Esophagus muscularis mucosa (tissue), 4 donors: ENCODE results near the gene PLEKHG4B. TPM values are rescaled to one million over a fixed set of nuclear protein-coding genes. Genes with fewer than 3 reads are reported as not detected.
"Not testable (repeated sequence)": the region's sequence is repeated elsewhere in the genome, so short reads cannot be mapped to it uniquely, and the experiment has no call there.

Experiments used
- DNase-seq: peaks from one replicate; pipeline ENCODE4 v3.0.0-alpha.2; 2017; ENCODE audit errors: extremely low spot score
- H3K27ac ChIP-seq, 4 donors: fragments of 200-600 bp; sonication (generic); replicated peaks in 1 of 4; 1 replicate in 3 of 4; 2 replicates in 1 of 4; pipeline ENCODE4 v1.5.1; 2016 to 2019; ENCODE audit warnings: mild to moderate bottlenecking in 1 of 4
- H3K27me3 ChIP-seq, 4 donors: fragments of 200-600 bp; sonication (generic); one replicate each; pipeline versions ENCODE4 v1.5.1 to v1.6.0; 2016 to 2019
- H3K36me3 ChIP-seq, 4 donors: fragments of 200-600 bp; sonication (generic); one replicate each; pipeline ENCODE4 v1.5.1; 2016 to 2019
- H3K4me1 ChIP-seq, 4 donors: fragments of 200-600 bp; sonication (generic); one replicate each; pipeline ENCODE4 v1.5.1; 2016 to 2019
- H3K4me3 ChIP-seq, 4 donors: fragments of 200-600 bp; sonication (generic); 1 replicate in 2 of 4; 2 replicates in 2 of 4; pipeline ENCODE4 v1.5.1; 2016 to 2019; ENCODE audit warnings: mild to moderate bottlenecking in 4 of 4, moderate library complexity in 1 of 4
- H3K9me3 ChIP-seq, 4 donors: fragments of 200-600 bp; sonication (generic); 1 replicate in 3 of 4; 2 replicates in 1 of 4; pipeline ENCODE4 v1.5.1; 2016 to 2019
- CTCF ChIP-seq, 3 experiments: fragments of 200-600 bp in 2 of 3; fragments of 450-650 bp in 1 of 3; sonication (generic) in 2 of 3; IDR thresholded peaks; one replicate each; pipeline ENCODE4 v1.5.1; 2017 to 2019; ENCODE audit warnings: antibody characterized with exemption in 3 of 3, mild to moderate bottlenecking in 2 of 3, moderate library complexity in 1 of 3
- EP300 ChIP-seq: sonication (generic); formaldehyde crosslinking; IDR thresholded peaks from one replicate; pipeline ENCODE4 v1.6.1; 2017; ENCODE audit warnings: antibody characterized with exemption
- POLR2A ChIP-seq: fragments of 450-650 bp; IDR thresholded peaks from one replicate; pipeline ENCODE4 v1.6.1; 2017; ENCODE audit warnings: antibody characterized with exemption, moderate library complexity, mild to moderate bottlenecking, low read depth
- POLR2AphosphoS5 ChIP-seq, 2 donors: sonication (generic); formaldehyde crosslinking; IDR thresholded peaks; one replicate each; pipeline ENCODE4 v1.6.1; 2017; ENCODE audit warnings: antibody characterized with exemption in 2 of 2
- WGBS: methylation state at CpG from one replicate; pipeline ENCODE4 v1.1.5; 2018; 5-methylcytosine and 5-hydroxymethylcytosine counted together
- intact Hi-C: fragments of 100-400 bp; cut with DNase I; formaldehyde crosslinking; loops from one replicate; pipeline ENCODE4 v1.15.1; 2023
- total RNA-seq, 4 donors: library from RNA; depleted of rRNA; stranded (reverse); fragments of >200 nt; gene quantifications; one replicate each; pipeline versions ENCODE4 v1.1.0 to v1.2.1, GENCODE V29; 2016

Gene PLEKHG4B
- total RNA-seq, 4 donors from 2014 or later: under 0.01 to 0.46 TPM; not detected in 2

DNA sequence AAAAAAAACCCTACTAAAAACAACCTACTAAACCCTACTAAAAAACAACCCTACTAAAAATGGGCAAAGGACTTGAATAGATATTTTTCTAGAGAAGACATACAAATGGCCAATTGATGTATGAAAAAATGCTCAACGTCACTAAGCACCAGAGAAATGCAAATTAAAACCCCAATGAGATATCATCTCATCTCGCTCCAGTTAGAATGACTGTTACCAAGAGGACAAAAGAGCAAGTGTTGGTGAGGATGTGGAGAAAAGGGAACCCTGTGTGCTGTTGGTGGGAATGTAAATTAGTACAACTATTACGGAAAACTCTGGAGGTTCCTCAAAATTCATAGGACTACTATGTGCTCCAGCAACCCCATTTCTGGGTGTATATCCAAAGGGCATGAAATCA lies 136.9 kb downstream of the PLEKHG4B start:
- intact Hi-C loops: no loop called here
- 88% methylated on average over 3 of the region's 3 CpGs for WGBS
- Histone ChIP-seq H3K4me3 (no peak overlapping the region), H3K4me1 (peaks cover 0 to 6% (median under 1%) of the 10 kb centered on the region in 4 donors), H3K36me3 (peaks cover 83 to 100% (median 99%) of the 10 kb centered on the region in 4 donors), H3K9me3 (no peaks in the 10 kb centered on the region), H3K27ac (no peak overlapping the region), H3K27me3 (no peaks in the 10 kb centered on the region)
- DNase-seq: no peak
- TF ChIP-seq POLR2AphosphoS5 (IDR thresholded peaks at IDR 0.05) (no peak), CTCF (IDR thresholded peaks at IDR 0.05) (no peak), POLR2A (no peak), EP300 (no peak)

GRCh38 chr5:230711-231110 lies 138.7 kb downstream of the PLEKHG4B start:
- peaks cover 80 to 100% (median 97%) of the 10 kb centered on the region in 4 donors for H3K36me3 ChIP-seq
- no peaks in the 10 kb centered on the region for H3K4me1 ChIP-seq
- intact Hi-C loops: no loop called here
- no peaks in the 10 kb centered on the region for H3K9me3 ChIP-seq
- DNase-seq: no peak
- no peak overlapping the region for H3K27ac ChIP-seq
- 95% methylated on average over 14 of the region's 14 CpGs for WGBS
- H3K4me3 ChIP-seq: no peak overlapping the region
- H3K27me3 ChIP-seq: no peaks in the 10 kb centered on the region
- TF ChIP-seq POLR2A (no peak), POLR2AphosphoS5 (IDR thresholded peaks at IDR 0.05) (no peak), CTCF (IDR thresholded peaks at IDR 0.05) (no peak), EP300 (no peak)

- Histone ChIP-seq H3K9me3 (no peaks in the 10 kb centered on the region), H3K27me3 (no peaks in the 10 kb centered on the region), H3K4me1 (no peaks in the 10 kb centered on the region), H3K27ac (no peak overlapping the region), H3K4me3 (no peak overlapping the region), H3K36me3 (peaks cover 74 to 100% (median 97%) of the 10 kb centered on the region in 4 donors)
- intact Hi-C loops: no loop called here
- WGBS: 89% methylated on average over 13 of the region's 13 CpGs
- TF ChIP-seq CTCF (IDR thresholded peaks at IDR 0.05) (no peak), POLR2A (no peak), EP300 (no peak), POLR2AphosphoS5 (IDR thresholded peaks at IDR 0.05) (no peak)
- DNase-seq: no peak
These were observed 139.7 kb downstream of the PLEKHG4B start for GRCh38 chr5:231661-232060.

DNA sequence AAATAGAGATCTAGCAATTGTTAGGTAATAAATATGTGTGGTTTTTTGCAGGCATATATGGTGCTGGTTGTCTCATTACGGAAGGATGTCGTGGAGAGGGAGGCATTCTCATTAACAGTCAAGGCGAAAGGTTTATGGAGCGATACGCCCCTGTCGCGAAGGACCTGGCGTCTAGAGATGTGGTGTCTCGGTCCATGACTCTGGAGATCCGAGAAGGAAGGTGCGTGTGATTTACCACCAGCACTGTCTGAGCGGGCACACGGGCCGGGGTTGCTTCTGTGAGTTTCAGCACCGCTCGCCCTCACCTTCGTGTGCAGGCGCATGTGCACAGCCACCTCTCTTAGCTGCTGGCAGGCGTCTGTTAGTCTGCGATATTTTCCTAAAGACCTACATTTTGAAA lies 141.5 kb downstream of the PLEKHG4B start:
- H3K27me3 ChIP-seq, H3K27ac ChIP-seq, intact Hi-C loops, H3K9me3 ChIP-seq, H3K4me1 ChIP-seq, H3K4me3 ChIP-seq, DNase-seq: not testable (repeated sequence)
- H3K36me3 ChIP-seq: peaks cover 66 to 97% (median 91%) of the 10 kb centered on the region in 4 donors
- WGBS: 94% methylated on average over 20 of the region's 20 CpGs

- TF ChIP-seq EP300 (no peak), POLR2A (no peak), CTCF (IDR thresholded peaks at IDR 0.05) (no peak), POLR2AphosphoS5 (IDR thresholded peaks at IDR 0.05) (no peak)
- H3K27me3 ChIP-seq: no peaks in the 10 kb centered on the region
- no peak for DNase-seq
- intact Hi-C loops: no loop called here
- H3K4me3 ChIP-seq: no peak overlapping the region
- H3K9me3 ChIP-seq: no peaks in the 10 kb centered on the region
- H3K4me1 ChIP-seq: no peaks in the 10 kb centered on the region
- H3K27ac ChIP-seq: no peak overlapping the region
- H3K36me3 ChIP-seq: peaks cover 59 to 97% (median 90%) of the 10 kb centered on the region in 4 donors
- WGBS: 93% methylated on average over 8 of the region's 8 CpGs
These were observed 142.5 kb downstream of the PLEKHG4B start for GRCh38 chr5:234450-234849.

DNA sequence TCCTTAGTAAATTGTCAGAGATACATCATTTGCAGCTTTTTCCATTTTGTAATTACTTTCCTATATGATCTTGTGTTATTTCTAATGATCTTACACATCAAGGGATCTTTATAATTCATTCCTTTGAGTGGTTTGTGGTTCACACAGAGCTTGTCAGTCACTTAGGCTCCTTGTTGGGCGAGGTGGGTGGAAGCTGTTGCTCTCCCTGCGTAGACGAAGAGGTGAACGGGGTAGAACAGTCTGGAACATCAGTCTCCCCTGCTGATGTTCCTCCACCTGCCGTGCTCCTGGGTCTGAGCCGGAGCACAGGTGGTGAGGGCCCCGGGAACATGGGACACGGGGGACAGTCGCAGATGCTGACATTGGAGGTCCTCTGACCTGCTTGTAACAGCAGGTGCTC lies 143.6 kb downstream of the PLEKHG4B start:
- intact Hi-C loops, H3K9me3 ChIP-seq, DNase-seq, H3K27ac ChIP-seq, H3K4me1 ChIP-seq, H3K4me3 ChIP-seq, H3K27me3 ChIP-seq: not testable (repeated sequence)
- H3K36me3 ChIP-seq: peaks cover 65 to 97% (median 90%) of the 10 kb centered on the region in 4 donors
- 94% methylated on average over 9 of the region's 9 CpGs for WGBS

DNA sequence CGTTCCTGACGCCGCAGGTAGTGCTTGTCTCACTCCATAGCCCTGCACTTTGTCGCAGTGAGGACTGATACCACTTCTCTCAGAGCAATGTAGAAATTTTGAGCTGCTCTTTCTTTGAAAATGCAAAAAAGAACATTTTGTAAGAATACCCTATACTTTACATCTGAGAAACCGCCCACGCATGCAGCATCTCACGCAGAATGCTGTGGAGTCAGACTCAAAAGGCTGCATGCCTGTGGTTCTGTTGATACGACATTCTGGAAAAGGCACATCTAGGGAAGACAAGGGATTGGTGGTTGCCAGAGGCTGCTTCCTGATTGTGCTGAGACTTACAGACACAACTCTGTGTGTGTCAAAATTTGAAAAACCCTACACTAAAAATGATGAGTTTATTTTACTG lies 146.0 kb downstream of the PLEKHG4B start:
- H3K4me3 ChIP-seq, H3K27ac ChIP-seq, H3K27me3 ChIP-seq, H3K4me1 ChIP-seq, H3K9me3 ChIP-seq, intact Hi-C loops, DNase-seq: not testable (repeated sequence)
- peaks cover 57 to 97% (median 91%) of the 10 kb centered on the region in 4 donors for H3K36me3 ChIP-seq
- 94% methylated on average over 8 of the region's 8 CpGs for WGBS
